ENCODE data around the gene ERP44. TPM values are rescaled to one million over a fixed set of nuclear protein-coding genes. Genes with fewer than 3 reads are reported as not detected.
"Not testable (repeated sequence)": the region's sequence is repeated elsewhere in the genome, so short reads cannot be mapped to it uniquely, and the experiment has no call there.

The ERP44 gene
- total and polyA plus RNA-seq, 8 donors, result 10.6 to 18.3 (median 14.7) TPM

DNA sequence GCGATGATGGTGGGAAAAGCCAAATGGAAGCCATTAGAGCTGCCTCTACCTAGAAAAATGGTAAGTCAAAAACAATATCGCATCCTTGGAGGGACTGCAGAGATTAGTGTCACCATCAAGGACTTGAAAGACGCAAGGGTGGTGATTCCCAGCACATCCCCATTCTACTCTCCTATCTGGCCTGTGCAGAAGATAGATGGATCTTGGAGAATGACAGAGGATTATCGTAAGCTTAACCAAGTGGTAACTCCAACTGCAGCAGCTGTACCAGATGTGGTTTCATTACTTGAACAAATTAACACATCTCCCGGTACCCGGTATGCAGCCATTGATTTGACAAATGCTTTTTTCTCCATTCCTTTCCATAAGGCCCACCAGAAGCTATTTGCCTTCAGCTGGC lies 23.8 kb downstream of the ERP44 start:
- TF ChIP-seq CTCF (IDR thresholded peaks at IDR 0.05), result no peak
- Histone ChIP-seq H3K4me1 (peaks cover 0 to 12% (median 7%) of the 10 kb centered on the region in 3 donors), H3K27ac (no peak overlapping the region), H3K27me3 (no peaks in the 10 kb centered on the region), H3K4me3 (no peak overlapping the region), H3K36me3 (no peaks in the 10 kb centered on the region), H3K9me3 (no peaks in the 10 kb centered on the region)
- DNase-seq (no peak), ATAC-seq (no peak), FAIRE-seq (no peak)
- intact Hi-C loops (cut with DNase I), result no loop called here
- WGBS, 2 donors, result 97 to 99% methylated on average over 6 of the region's 6 CpGs

DNA sequence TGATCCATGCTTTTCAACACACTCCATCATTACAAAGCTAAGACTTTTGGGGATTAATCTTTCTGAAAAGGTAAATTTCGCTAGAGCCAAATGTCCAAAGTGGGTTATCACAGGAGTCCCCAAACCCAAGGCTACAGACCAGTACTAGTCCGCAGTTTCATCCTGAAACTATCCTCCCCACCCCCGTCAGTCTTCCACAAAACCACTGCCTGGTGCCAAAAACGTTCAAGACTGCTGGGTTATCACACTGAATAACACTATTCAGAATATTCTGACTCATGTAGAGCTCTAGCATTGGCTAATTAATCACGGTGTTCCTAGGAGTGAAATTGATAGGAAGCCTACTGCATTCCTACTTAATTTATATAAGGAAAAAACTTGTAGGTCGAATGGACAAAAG lies 24.7 kb downstream of the ERP44 start:
- whole genome bisulfite sequencing, 2 donors, result 61 to 69% methylated on average over 6 of the region's 6 CpGs
- Histone ChIP-seq H3K27ac (no peak overlapping the region), H3K4me1 (peaks cover 0 to 12% (median 7%) of the 10 kb centered on the region in 3 donors)

GRCh38 chr9:100072805-100073204 lies 26.0 kb downstream of the ERP44 start:
- no peak for TF ChIP-seq CTCF (IDR thresholded peaks at IDR 0.05)
- 53 to 59% methylated on average over 2 of the region's 2 CpGs for WGBS, 2 donors
- H3K36me3 ChIP-seq, result no peaks in the 10 kb centered on the region
- no peak overlapping the region for H3K4me3 ChIP-seq
- no peak overlapping the region for H3K27ac ChIP-seq
- peaks cover 0 to 12% (median 7%) of the 10 kb centered on the region in 3 donors for H3K4me1 ChIP-seq
- DNase-seq (no peak), FAIRE-seq (no peak), ATAC-seq (no peak)
- H3K27me3 ChIP-seq, result no peaks in the 10 kb centered on the region
- intact Hi-C loops (cut with DNase I), result no loop called here
- H3K9me3 ChIP-seq, result no peaks in the 10 kb centered on the region

More for the DNA sequence above, 24.7 kb downstream of the ERP44 start:
- H3K9me3 ChIP-seq, result no peaks in the 10 kb centered on the region
- no peak overlapping the region for H3K4me3 ChIP-seq
- ATAC-seq (peak in 1 of 4 donors; percentile 37), DNase-seq (no peak), FAIRE-seq (no peak)
- TF ChIP-seq CTCF (IDR thresholded peaks at IDR 0.05), result no peak
- intact Hi-C loops (cut with DNase I), result no loop called here
- H3K27me3 ChIP-seq, result no peaks in the 10 kb centered on the region
- H3K36me3 ChIP-seq, result no peaks in the 10 kb centered on the region

GRCh38 chr9:100071271-100071670 lies 27.5 kb downstream of the ERP44 start:
- H3K9me3 ChIP-seq, result no peaks in the 10 kb centered on the region
- no peak for ATAC-seq
- H3K27me3 ChIP-seq, result no peaks in the 10 kb centered on the region
- TF ChIP-seq CTCF (IDR thresholded peaks at IDR 0.05), result no peak
- DNase-seq, result no peak
- peaks cover 3 to 12% (median 7%) of the 10 kb centered on the region in 3 donors for H3K4me1 ChIP-seq
- intact Hi-C loops (cut with DNase I), result no loop called here
- H3K4me3 ChIP-seq, result no peak overlapping the region
- H3K27ac ChIP-seq, result no peak overlapping the region
- FAIRE-seq, result no peak
- H3K36me3 ChIP-seq, result no peaks in the 10 kb centered on the region
- WGBS, 2 donors, result 94 to 96% methylated on average over 2 of the region's 2 CpGs

DNA sequence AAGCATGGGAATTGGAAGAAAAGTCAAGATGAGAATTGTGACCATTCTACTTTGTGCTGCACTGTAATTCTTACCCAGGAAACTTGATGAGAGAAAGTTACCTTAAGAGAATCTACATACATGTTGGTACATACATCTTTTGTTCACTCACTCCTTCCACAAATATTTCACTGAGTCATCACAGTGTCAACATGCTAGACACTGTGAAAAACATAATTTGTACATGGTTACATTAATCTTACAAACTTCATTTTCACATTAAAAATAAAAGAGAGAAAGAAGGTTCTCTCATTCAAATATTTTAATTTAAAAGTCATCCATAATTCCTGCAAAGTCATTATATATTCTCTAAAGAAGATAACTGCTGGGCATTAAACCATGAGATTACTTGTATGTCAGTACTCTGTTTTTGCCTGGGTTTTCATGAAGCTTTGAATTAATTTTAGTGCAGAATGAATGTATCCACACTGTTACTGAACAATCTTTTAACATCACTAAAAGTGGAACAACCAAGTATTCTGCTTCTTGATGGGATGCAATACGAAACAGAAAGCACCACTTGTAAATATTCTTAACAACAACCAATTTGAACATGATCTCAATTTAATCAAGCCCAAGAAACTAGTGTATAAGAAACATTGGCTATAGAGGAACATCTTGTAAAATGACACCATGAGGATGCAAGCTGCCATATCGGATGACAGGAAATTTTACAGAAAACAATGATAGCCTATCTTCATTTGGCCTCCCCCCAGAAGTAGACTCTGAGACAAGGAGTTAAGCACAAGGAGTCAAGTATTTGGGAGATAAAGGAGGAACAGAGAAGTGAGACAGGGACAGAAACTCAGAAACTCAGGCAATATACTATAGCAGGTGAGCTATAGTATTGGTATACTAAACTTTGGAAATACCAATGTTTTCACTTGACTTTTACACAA lies 28.4 kb downstream of the ERP44 start:
- no peaks in the 10 kb centered on the region for H3K9me3 ChIP-seq
- 68 to 90% methylated on average over 2 of the region's 2 CpGs for WGBS, 2 donors
- intact Hi-C loops (cut with DNase I), result no loop called here
- peaks cover 5 to 12% (median 7%) of the 10 kb centered on the region in 3 donors for H3K4me1 ChIP-seq
- H3K27ac ChIP-seq, result no peak overlapping the region
- no peak for TF ChIP-seq CTCF (IDR thresholded peaks at IDR 0.05)
- H3K27me3 ChIP-seq, result no peaks in the 10 kb centered on the region
- no peak overlapping the region for H3K4me3 ChIP-seq
- no peaks in the 10 kb centered on the region for H3K36me3 ChIP-seq
- ATAC-seq (no peak), DNase-seq (no peak), FAIRE-seq (no peak)

GRCh38 chr9:100069068-100069467 lies 29.7 kb downstream of the ERP44 start:
- intact Hi-C loops (cut with DNase I); FAIRE-seq; H3K4me3 ChIP-seq; ATAC-seq; H3K36me3 ChIP-seq; H3K9me3 ChIP-seq; H3K4me1 ChIP-seq; DNase-seq; H3K27me3 ChIP-seq; H3K27ac ChIP-seq: not testable (repeated sequence)
- 83 to 100% methylated on average over 1 of the region's 3 CpGs for WGBS, 2 donors

- 95 to 97% methylated on average over 17 to 20 of the region's 30 CpGs for WGBS, 2 donors
- H3K36me3 ChIP-seq; H3K27me3 ChIP-seq; FAIRE-seq; H3K9me3 ChIP-seq; intact Hi-C loops (cut with DNase I); H3K4me3 ChIP-seq; H3K27ac ChIP-seq; ATAC-seq: not testable (repeated sequence)
- peak in 2 of 6 donors; percentile 35 to 75 for DNase-seq
- H3K4me1 ChIP-seq, result peaks cover 11 to 16% (median 16%) of the 10 kb centered on the region in 3 donors
Measured at GRCh38 chr9:100067990-100068389, 30.8 kb downstream of the ERP44 start.

All from pancreas (tissue), 10 donors.